K562 (cell line): ENCODE results near the gene HNRNPF. TPM values are rescaled to one million over a fixed set of nuclear protein-coding genes. Genes with fewer than 3 reads are reported as not detected.

Source experiments
- CEBPG ChIP-seq, 3 experiments: fragments of 200-800 bp in 1 of 3; sonication (Bioruptor generic) in 1 of 3; sonication (generic) in 1 of 3; formaldehyde crosslinking in 1 of 3; IDR thresholded peaks in 2 of 3; conservative IDR thresholded peaks in 1 of 3; 2 replicates each; pipeline versions ENCODE4 v1.6.1 to v1.8.0; 2016 to 2022; ENCODE audit warnings: missing compliant biosample characterization in 2 of 3, missing genetic modification characterization in 2 of 3, mild to moderate bottlenecking in 1 of 3, missing genetic modification reagents in 1 of 3
- CREB1 ChIP-seq, 2 experiments: sonication (generic) in 1 of 2; formaldehyde crosslinking in 1 of 2; IDR thresholded peaks; 2 replicates each; pipeline versions ENCODE4 v1.6.1 to v1.8.0; 2012 to 2022; ENCODE audit warnings: inconsistent platforms in 1 of 2, mild to moderate bottlenecking in 1 of 2, missing genetic modification reagents in 1 of 2, moderate library complexity in 1 of 2
- HIVEP1 ChIP-seq: fragments of 250-450 bp; sonication (Bioruptor Pico); IDR thresholded peaks from 2 replicates; pipeline ENCODE4 v1.4.0; 2020; ENCODE audit warnings: mild to moderate bottlenecking
- MCM7 ChIP-seq, 2 experiments: fragments of 450-650 bp; IDR thresholded peaks; 2 replicates each; pipeline ENCODE4 v1.6.1; 2016 to 2018
- ZBTB7A ChIP-seq: IDR thresholded peaks from 2 replicates; pipeline ENCODE4 v1.6.1; 2011; ENCODE audit warnings: low read depth, mild to moderate bottlenecking, low read length, moderate library complexity, borderline replicate concordance; ENCODE audit not compliant: control insufficient read depth
- ZNF347 ChIP-seq: fragments of 450-650 bp; formaldehyde crosslinking; IDR thresholded peaks from 2 replicates; pipeline ENCODE4 v1.4.0; 2020; ENCODE audit warnings: low read depth, mild to moderate bottlenecking, moderate library complexity
- polyA plus RNA-seq, 8 experiments: library from polyadenylated mRNA; depleted of rRNA in 4 of 8; stranded (reverse) in 5 of 8; unstranded in 3 of 8; fragments of >200 nt; fragmentation: Nextera tagmentation in 2 of 8; fragmentation: Illumina TruSeq in 1 of 8; extraction: Ambion mirVana in 2 of 8; extraction: Trizol in 1 of 8; gene quantifications; 2 replicates each; pipeline versions ENCODE4 v1.2.1 to v1.2.3, GENCODE V29; 2011 to 2014; ENCODE audit warnings: inconsistent platforms in 1 of 8, missing spikeins in 1 of 8
- total RNA-seq, 7 experiments: library from RNA; depleted of rRNA in 6 of 7; stranded (reverse); fragments of >200 nt in 6 of 7; fragmentation: Illumina TruSeq in 2 of 7; extraction: Trizol in 2 of 7; gene quantifications; 2 replicates each; pipeline versions ENCODE4 v1.2.1 to v1.2.3, GENCODE V29; 2011 to 2021; ENCODE audit warnings: low replicate concordance in 1 of 7
- TF ChIP-seq, protein P1 (sequence below), 2 experiments: fragments of 450-650 bp; formaldehyde crosslinking in 1 of 2; IDR thresholded peaks; 2 replicates each; pipeline versions ENCODE4 v1.4.0 to v1.6.1; 2014 to 2020; ENCODE audit warnings: mild to moderate bottlenecking in 2 of 2, borderline replicate concordance in 1 of 2, low read depth in 1 of 2
- TF ChIP-seq, protein P2 (sequence below): sonication (generic); formaldehyde crosslinking; IDR thresholded peaks from 2 replicates; pipeline ENCODE4 v1.9.0; 2022; ENCODE audit warnings: mild to moderate bottlenecking, missing genetic modification reagents
- TF ChIP-seq, protein P3 (sequence below): sonication (generic); formaldehyde crosslinking; IDR thresholded peaks from 2 replicates; pipeline ENCODE4 v1.8.1; 2022; ENCODE audit warnings: missing genetic modification reagents
- TF ChIP-seq, protein P4 (sequence below): fragments of 450-650 bp; IDR thresholded peaks from 2 replicates; pipeline ENCODE4 v1.6.1; 2016; ENCODE audit warnings: borderline replicate concordance
- TF ChIP-seq, protein P5 (sequence below), 2 experiments: IDR thresholded peaks; 2 replicates each; pipeline ENCODE4 v1.6.1; 2011; ENCODE audit warnings: borderline replicate concordance in 1 of 2, control low read depth in 1 of 2, low read depth in 1 of 2, low read length in 1 of 2, mild to moderate bottlenecking in 1 of 2, mixed read lengths in 1 of 2, moderate library complexity in 1 of 2; ENCODE audit not compliant: insufficient read depth in 1 of 2, insufficient read length in 1 of 2, poor library complexity in 1 of 2, severe bottlenecking in 1 of 2; ENCODE audit errors: extremely low read depth in 1 of 2

Gene HNRNPF
- total and polyA plus RNA-seq, 9 of the 15 experiments (the other 6 are each of a cell fraction or from before 2014, with no cell fraction given), result 192 to 489 (median 416) TPM

DNA sequence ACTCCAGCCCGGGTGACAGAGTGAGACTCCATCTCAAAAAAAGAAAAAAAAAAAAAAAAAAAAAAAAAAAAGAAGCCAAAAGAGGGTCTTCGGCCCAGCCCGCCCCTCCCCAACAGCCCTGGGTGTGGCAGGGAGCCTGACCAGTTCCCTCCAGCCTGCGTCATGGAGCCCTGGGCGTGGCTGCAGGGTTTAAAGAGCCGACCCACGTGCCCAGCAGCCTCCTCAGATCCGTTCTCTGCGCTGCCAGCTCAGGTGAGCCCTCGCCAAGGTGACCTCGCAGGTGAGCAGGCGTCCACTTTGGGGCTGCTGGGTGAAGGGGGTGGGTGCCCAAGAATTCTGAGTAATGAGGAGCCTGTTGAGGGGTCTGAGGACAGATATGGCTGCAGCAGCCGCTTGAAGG, 37.6 kb downstream of the HNRNPF start, which contains the start of gene FXYD4 (continued):
- TF ChIP-seq, protein P1, sequence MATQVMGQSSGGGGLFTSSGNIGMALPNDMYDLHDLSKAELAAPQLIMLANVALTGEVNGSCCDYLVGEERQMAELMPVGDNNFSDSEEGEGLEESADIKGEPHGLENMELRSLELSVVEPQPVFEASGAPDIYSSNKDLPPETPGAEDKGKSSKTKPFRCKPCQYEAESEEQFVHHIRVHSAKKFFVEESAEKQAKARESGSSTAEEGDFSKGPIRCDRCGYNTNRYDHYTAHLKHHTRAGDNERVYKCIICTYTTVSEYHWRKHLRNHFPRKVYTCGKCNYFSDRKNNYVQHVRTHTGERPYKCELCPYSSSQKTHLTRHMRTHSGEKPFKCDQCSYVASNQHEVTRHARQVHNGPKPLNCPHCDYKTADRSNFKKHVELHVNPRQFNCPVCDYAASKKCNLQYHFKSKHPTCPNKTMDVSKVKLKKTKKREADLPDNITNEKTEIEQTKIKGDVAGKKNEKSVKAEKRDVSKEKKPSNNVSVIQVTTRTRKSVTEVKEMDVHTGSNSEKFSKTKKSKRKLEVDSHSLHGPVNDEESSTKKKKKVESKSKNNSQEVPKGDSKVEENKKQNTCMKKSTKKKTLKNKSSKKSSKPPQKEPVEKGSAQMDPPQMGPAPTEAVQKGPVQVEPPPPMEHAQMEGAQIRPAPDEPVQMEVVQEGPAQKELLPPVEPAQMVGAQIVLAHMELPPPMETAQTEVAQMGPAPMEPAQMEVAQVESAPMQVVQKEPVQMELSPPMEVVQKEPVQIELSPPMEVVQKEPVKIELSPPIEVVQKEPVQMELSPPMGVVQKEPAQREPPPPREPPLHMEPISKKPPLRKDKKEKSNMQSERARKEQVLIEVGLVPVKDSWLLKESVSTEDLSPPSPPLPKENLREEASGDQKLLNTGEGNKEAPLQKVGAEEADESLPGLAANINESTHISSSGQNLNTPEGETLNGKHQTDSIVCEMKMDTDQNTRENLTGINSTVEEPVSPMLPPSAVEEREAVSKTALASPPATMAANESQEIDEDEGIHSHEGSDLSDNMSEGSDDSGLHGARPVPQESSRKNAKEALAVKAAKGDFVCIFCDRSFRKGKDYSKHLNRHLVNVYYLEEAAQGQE (IDR thresholded peaks at IDR 0.05; ENCODE audit: borderline replicate concordance), result peak; percentile 62
- TF ChIP-seq, protein P1 (CRISPR knock-in tag; IDR thresholded peaks at IDR 0.05; ENCODE audit: low read depth), result no peak
- TF ChIP-seq ZNF347 (CRISPR knock-in tag) (no peak), HIVEP1 (CRISPR knock-in tag) (no peak), CEBPG (CRISPR knock-in tag; IDR thresholded peaks at IDR 0.05) (no peak), CEBPG (tag; conservative IDR thresholded peaks at IDR 0.05 in 1 of 2, IDR thresholded peaks at IDR 0.05 in 1 of 2) (0 out of 4 replicates have a peak, but pooled peaks of 1 of the 2 experiments have one; percentile 39), CREB1 (IDR thresholded peaks at IDR 0.05) (no peak), CREB1 (CRISPR knock-in tag; IDR thresholded peaks at IDR 0.05) (0 out of 2 replicates have a peak, but pooled peaks have one; percentile 24), MCM7 (IDR thresholded peaks at IDR 0.05) (no peak), ZBTB7A (peak; percentile 85)
- TF ChIP-seq, protein P2, sequence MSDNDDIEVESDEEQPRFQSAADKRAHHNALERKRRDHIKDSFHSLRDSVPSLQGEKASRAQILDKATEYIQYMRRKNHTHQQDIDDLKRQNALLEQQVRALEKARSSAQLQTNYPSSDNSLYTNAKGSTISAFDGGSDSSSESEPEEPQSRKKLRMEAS (CRISPR knock-in tag), result peak; percentile 72
- TF ChIP-seq, protein P3, sequence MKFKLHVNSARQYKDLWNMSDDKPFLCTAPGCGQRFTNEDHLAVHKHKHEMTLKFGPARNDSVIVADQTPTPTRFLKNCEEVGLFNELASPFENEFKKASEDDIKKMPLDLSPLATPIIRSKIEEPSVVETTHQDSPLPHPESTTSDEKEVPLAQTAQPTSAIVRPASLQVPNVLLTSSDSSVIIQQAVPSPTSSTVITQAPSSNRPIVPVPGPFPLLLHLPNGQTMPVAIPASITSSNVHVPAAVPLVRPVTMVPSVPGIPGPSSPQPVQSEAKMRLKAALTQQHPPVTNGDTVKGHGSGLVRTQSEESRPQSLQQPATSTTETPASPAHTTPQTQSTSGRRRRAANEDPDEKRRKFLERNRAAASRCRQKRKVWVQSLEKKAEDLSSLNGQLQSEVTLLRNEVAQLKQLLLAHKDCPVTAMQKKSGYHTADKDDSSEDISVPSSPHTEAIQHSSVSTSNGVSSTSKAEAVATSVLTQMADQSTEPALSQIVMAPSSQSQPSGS (CRISPR knock-in tag), result no peak
- TF ChIP-seq, protein P4, sequence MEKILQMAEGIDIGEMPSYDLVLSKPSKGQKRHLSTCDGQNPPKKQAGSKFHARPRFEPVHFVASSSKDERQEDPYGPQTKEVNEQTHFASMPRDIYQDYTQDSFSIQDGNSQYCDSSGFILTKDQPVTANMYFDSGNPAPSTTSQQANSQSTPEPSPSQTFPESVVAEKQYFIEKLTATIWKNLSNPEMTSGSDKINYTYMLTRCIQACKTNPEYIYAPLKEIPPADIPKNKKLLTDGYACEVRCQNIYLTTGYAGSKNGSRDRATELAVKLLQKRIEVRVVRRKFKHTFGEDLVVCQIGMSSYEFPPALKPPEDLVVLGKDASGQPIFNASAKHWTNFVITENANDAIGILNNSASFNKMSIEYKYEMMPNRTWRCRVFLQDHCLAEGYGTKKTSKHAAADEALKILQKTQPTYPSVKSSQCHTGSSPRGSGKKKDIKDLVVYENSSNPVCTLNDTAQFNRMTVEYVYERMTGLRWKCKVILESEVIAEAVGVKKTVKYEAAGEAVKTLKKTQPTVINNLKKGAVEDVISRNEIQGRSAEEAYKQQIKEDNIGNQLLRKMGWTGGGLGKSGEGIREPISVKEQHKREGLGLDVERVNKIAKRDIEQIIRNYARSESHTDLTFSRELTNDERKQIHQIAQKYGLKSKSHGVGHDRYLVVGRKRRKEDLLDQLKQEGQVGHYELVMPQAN, result peak; percentile 57; the same call in 1 of the 2 replicates
- TF ChIP-seq, protein P5, sequence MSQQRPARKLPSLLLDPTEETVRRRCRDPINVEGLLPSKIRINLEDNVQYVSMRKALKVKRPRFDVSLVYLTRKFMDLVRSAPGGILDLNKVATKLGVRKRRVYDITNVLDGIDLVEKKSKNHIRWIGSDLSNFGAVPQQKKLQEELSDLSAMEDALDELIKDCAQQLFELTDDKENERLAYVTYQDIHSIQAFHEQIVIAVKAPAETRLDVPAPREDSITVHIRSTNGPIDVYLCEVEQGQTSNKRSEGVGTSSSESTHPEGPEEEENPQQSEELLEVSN (IDR thresholded peaks at IDR 0.05; ENCODE audit: borderline replicate concordance in 1 of 2, extremely low read depth in 1 of 2, insufficient read depth in 1 of 2, insufficient read length in 1 of 2, low read depth in 1 of 2, low read length in 1 of 2, poor library complexity in 1 of 2, severe bottlenecking in 1 of 2), result peak in 1 of 2 experiments; percentile 49
